Epidermal melanocyte (primary cell): Measurements from ENCODE around the gene KCNJ15.

Source experiments
- DNase-seq: peaks from one replicate; pipeline ENCODE4 v3.0.0; 2011; ENCODE audit warnings: low spot score; ENCODE audit not compliant: insufficient read length

KCNJ15 gene

DNA sequence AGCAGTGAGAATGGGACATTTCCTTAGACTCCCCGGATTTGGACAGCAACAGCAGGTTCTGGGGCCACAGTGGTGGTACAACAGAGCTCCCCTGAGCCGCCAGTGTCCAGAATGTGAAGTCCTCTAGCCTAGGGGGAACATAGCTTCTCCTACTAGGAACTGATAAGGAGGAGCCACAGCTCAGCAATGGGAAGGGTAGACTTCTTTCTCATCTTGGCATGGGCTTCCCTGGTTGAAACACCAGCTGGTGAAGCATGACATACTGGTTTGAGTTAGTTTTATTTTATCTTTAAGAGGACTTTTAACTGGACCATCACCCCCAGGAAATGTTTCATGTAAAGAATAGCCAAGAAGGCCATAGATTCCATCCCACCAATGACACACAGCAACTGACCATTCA lies 68.4 kb downstream of the KCNJ15 start:
- DNase-seq: no peak

DNA sequence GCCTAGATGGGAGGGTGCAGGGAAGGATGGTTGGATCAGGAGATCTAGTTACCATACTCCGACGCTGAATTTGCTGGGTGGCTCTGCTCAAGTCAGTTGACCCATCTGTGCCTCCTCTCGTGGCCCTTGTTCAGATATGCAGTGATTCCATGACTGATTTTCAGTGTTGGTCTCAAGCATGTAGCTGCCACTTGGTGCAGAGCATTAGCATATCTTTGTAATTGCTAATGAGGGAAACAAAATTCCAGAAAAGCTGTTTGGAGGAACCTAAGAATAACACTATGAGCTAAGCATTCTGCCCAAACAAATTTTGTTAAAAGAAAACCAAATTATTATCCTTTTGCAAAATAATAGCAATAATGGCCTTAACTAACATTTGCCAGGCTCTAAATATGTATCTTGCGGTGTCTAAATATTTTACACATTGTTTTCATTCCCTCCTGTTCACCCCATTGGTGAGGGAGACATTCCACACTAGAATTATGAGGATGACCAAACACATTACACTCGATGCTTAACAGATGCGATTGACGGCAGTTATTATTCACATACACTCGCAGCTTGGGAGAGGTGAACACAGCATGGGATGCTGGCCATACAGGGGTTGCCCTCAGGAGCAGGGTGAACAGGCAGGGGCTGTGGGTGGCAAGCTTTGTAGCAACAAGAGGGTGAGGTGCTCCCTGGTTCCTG lies 69.1 kb downstream of the KCNJ15 start:
- DNase-seq: no peak

DNA sequence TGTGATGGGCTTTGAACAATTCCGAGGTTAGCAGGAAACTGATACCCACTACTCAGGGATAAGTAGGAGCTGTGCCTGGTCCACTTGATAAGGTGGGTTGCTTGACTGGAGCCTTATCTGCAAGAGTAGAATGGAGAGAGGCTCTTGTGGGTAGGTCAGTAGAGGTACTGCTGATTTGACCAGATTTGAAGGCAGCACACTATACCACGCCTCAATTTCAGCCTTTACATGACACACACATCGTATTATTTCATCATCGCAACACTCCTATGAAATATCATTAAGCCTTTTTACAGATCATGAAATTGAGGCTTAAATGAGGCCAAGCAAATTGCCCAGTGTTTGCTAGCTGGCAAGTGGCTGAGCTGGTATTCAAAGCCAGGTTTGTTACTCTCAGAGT lies 69.6 kb downstream of the KCNJ15 start:
- no peak for DNase-seq

DNA sequence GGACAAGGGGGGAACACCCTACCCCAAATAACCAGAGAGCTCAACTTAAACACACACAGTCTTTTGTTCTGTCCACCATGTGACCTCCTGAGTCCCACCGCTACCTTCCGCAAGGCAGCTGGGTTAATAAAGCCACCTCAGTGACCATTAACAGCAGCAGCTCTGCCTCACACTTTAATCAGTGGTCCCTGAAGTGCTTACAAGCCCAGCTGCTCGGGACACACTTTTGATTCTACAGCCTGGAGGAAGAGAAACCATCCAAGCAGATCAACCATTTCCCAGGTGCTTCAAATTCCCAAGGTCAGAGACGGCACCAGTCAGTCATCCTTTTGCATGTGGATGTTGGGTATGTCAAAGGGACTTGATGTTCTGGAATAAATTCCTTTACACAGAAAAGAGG lies 70.1 kb downstream of the KCNJ15 start:
- no peak for DNase-seq

DNA sequence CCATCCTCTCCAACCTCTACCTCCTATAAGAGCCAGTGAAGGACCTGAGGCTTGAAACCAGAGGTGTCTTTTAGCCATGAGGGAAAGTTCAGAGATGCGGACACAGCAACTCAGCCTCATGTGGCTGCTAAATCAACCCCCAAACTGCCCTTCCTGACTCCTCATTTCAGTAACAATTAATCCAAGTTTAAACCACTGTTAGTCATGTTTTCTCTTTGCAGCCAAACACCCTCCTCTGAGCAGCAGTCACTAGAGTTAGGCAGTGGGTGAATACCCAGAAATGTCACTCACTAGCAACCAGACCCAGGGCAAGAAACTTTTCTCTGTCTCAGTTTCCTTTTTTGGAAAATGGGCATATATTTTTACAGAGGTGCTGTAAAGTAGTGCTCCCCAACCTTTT lies 71.2 kb downstream of the KCNJ15 start:
- no peak for DNase-seq

DNA sequence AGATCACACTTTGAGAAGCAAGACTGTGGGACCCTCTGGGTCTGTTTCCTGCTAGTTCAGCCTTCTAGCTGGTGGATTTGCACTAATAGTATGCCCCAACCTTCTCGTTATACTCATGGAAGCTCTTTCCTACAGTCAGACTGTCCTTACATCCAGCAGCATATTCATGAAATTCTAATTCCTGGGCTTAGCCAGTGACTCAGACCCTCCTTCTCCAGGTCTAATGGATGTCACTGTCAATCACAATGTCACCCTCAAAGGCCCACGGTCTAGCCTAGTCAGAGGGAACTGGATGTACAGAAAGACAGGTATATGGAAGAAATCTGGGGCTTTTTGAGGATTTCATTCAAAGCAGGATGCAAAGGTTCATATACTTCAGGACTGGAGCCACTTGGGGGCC lies 72.4 kb downstream of the KCNJ15 start:
- DNase-seq: no peak

DNA sequence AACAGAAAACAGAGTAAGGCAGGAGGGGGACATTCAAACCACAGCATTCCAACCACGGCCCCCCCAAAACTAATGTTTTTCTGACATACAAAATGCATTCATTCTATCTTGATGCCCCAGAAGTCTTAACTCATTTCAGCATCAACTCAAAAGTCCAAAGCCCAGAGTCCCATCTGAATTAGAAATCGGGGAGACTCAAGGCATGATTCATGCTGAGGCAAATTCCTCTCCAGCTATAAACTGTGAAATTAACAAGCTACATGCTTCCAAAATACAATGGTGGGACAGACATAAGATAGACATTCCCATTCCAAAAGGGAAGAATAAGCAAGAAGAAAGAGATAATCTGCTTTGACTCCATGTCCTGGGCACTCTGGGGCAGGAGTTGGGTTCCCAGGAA lies 73.9 kb downstream of the KCNJ15 start:
- no peak for DNase-seq

DNA sequence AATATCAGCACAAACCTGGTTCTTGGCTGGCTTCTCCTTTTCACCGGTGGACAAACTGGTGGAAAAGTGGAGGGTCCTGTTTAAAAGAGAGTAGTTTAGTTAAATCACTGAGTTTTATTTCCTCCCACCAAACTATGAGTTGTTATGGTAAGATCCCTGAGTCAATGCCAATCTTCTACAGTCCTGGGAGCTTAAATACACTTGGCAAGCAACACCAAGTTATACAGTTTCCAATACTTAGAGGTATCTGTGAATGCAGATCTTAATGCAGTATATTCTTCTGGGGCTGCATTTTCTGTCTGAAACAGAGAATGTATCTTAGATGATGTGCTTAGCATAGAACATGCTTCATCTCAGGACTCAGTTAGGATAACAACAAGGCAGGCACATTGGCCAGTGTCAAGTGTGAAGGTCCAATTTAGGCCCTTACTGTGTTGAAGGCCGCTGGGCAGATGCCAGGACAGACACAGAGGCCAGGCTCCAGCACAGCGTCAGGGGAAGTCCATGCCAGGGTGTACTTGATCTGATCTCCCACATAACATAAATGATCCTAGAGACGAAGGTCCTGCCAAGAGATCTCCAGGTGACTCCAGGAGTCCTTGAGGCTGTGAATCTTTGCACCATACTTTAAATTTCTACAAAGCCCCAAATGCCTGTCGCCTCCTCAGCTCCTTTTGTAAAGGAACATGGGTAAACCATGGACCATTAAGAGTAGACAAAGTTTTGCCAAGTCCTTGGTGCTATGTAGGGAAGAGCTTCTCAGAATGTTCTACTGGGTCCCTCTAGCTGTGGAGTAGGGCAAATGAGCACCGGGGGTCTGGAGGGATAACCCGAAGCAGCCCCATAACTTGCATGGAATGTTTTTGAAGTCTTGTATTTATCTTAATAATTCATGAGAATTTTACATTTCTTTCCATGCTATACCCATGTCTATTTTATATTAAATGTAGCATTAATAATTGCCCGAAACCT lies 76.8 kb downstream of the KCNJ15 start:
- DNase-seq: no peak

DNA sequence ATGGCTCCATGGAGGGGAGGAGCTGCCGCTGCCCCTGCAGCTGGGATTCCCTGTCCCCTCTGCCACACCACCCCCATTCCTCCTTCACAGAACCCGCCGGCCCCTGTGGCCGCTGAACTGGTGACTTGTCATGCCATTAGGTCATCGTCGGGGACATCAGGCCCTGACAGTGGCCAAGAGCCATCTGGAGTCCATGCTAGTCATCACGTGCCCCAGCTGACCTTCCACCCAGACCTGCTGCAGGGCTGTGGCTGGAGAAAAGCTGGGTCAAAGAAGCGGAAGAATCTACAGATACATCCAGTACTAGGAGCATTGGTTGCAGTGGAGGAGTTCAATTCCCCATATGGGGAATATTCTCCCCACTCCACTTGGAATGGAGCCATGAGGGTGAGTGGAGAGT lies 78.1 kb downstream of the KCNJ15 start:
- DNase-seq: no peak

DNA sequence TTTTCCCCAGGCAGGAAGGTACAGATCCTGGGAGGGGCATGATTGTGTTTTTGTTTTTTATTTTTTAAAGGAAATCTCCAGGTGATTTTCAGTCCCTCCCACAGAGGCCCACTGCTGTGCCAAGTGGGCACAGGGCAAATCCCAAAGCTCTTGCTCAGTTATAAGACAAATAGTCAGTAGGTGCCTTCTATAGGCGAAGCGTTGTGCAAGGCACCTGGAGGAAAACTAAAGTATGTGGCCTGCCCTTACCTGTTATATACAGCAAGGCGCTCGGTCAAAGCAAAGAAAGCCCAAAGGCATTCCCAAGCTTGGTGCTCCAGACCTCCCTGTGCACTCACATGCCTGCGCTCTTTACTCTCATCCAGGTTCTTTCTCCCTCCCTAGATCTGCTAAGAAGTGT lies 81.0 kb downstream of the KCNJ15 start:
- DNase-seq: no peak

DNA sequence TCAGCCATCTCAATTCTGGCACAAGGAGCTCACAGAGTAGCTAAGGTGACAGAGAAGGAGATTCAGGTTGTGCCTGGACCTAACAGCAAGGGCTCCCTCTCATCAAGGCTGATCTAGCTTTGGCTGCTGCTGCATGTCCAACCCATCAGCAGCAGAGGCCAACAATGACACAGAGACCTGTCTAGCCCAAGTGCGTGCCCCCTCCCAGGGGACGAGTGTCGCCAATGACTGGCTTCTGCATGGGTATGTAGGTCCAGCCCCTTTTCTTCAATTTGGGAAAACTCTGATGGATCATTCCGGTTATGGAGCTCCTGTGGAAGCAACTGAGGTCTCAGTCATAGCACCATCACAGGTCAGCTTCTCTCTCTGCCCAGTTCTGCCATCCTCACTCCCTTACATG lies 83.3 kb downstream of the KCNJ15 start:
- DNase-seq: no peak

DNA sequence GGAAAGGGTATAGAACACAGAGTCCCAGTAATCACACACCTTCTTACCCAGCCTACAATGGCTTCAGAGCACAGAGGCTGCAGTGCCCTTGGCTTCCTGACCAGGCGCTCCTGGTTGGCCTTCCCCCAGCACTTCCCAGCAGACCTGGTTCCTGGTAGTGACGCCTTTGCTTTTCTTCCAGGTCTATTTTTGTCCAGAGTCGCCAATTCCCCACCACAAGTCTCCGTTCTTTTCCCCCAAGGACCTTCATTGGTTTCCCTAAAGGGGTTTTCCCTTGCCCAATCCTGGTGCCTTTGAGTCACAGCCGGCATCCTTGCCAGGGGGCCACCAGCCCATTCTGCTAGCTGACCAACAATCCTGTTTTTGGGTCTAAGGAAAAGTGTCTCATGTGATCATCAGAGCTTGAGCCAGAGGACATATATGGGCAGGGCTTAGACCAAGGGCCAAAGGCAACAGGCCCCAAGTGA lies 84.8 kb downstream of the KCNJ15 start:
- no peak for DNase-seq

DNA sequence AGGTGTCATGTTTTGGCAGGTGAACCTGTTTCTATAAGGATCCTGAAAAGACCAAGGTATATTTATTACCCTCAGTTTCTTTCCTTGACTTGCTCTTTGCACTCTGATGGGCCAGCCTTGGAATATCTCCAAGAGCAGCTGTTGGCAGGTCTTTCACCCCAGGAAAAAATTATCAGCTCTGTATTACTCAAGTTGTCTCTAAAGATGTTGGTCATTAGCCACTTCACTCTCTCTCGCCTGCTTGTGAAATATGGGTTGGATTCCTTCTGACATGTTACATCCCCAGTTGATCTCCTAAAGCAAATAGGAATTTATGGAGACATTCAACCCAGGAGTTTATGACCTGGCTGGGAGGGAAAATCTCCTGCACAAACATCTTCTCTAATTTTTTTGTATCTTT lies 85.9 kb downstream of the KCNJ15 start:
- no peak for DNase-seq

DNA sequence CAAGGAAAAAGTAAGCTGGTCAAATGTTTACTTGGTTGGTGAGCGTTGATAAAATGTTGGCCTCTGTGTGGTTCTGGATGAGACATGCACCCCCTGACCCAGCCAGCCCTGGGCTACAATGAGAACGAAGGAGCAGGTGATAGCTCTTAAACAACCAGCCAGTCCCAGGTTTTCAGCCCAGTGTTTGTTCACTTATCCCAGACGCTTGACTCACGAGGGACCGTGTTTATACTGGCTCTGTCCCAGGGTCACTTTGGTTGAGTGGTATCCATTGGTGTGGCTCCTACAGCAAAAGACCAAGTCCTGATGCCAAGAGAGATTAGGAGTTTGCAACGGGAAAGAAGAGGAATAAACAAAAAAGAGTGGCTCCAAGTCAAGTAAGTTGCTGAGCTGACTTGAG lies 86.9 kb downstream of the KCNJ15 start:
- DNase-seq: no peak

DNA sequence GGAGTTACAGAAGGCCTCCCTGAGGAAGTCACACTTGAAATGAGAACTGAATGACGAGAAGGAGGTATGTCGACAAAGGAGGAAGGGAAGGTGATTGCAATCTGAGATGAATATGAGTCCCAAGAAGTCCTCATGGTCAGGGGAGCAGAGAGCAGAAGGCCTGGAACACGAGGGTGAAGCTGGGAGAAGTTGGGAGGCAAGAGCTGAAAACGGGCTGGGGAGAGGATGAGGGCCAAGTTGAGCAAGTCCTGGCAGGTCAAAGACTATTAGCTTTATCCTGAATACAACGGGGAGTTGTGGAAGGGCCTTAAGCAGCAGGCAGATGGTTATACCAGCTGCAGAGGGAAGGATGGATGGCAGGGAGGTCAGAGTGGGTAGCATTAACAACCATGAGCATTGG lies 89.5 kb downstream of the KCNJ15 start:
- DNase-seq: no peak

DNA sequence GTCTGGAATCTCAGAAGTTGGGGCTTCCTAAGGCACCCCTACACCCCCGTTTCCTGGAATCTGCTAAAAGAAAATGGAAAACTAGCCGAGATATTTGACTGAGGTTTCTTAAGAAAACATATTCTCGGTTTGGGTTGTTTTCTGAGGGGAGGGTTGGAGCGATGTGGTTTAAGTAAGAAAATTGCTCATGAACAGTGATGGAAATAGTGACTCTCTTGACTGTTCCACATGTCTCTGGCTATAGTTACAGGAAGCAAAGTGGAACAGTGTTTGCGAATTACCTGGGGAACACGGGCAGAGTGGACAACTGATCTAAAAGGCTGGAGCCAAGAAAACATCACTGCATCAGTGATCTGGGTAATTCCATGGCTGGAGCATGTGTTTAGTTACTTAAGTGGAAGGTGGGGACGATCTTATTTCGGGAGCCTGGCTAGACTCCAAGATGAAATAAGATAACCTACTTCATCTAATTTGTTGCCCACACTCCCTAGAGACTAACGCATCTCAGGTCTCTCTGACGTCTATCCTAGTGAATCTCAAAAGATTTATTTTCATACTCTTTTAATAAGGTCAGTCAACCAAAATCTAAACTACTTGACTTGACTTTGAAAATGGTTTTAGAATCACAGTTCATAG lies 92.4 kb downstream of the KCNJ15 start:
- no peak for DNase-seq

DNA sequence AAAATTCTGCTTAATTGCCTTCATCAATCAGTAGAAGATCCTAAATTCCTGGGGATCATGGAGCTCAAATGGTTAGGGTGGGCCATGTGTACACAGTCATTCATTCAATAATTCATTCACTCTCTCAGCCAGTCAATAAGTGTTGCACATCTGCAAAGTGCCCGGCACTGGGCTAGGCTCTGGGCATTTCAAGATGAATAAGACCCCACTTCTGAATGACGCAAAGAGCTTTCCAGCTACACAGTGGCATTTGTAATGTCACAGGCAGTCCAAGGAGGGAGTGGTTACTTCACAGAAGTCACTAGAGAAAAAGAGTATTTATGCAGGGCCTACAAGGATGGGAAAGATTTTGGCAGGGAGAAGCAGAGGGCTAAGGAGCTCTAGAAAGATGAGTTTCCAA lies 93.2 kb downstream of the KCNJ15 start:
- DNase-seq: no peak

DNA sequence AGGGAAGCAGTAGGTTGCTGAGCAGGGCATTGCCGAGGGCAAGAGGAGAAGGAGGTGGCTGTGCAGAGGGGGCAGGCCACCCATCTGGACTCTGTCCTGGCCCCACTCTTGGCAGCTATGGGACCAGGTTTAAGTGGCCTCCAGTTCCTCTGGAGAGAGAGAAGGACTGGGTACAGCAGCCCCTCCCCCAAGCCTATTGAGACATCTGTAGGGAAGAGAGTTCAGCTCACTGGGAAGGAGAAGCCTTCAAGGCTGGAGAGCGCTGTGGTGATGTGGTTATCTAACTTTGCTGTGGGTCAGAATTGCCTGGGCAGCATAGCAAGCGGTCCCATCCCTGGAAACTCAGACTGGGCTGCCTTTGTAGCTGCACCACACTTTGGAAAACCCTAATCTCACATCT lies 93.9 kb downstream of the KCNJ15 start:
- no peak for DNase-seq

DNA sequence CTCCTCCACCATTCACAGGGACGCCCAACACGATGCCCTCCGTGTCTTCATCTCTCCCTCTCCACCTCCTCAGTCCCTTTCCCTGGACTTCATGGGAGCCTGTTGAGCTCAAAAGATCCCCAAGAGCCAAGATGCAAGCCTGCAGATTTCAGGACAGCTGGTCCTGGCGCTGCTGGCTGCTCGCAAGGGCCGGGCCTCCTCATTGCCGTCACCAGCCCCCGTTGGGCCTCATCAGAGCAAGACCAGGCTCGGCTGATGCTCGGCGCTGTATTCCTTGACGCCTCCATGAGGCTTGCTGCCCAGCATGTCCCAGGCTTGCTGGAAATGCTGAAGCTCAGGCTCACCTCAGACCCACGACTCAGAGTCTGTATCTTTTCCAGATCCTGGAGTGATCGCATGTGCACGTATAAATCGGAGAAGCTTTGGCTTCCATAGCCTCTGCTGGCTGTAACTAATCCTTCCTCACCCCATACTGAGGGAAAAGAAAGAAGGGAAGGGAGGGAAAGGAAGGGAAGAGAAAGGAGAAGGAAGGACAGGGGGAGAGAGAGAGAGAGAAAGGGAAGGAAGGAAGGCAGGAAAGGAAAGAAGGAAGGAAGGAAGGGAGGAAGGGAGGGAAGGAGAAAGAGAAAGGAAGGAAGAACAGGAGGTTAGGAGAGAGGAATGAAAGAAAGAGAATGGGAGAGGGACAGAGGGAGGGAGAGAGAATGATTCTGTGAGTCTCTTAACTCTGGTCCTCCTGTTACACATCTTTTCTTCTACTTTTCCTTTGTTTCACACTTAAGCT lies 94.6 kb downstream of the KCNJ15 start:
- no peak for DNase-seq

DNA sequence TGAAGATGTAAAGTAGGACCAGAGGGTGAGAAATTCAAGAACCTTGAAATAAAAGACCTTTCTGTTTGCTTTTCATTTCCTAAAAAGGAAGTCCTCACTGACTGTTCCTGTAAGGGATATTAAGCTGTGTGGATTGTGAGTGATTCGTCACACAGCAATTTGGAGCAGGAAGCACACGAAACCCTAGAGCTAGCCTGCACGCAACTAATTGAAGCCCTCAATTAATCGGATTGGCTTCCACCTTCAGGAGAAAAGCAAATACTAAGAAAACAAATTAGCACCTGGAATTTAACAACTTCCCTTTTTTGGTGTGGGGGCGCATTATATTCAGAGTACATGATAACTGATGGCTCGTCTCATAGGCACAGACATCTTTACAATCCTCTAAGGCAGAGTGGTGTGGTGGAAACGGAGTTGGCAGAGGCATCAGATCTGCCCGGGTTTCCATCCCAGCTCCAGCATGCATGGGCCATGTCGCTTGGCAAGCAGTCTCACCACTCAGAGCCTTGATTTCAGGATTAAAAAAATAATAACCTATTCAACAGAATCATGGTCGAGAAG lies 95.2 kb downstream of the KCNJ15 start:
- DNase-seq: peak; percentile 55
